Caco-2 (cell line): ENCODE measurements around the gene SUPT3H. TPM values are rescaled to one million over a fixed set of nuclear protein-coding genes. Genes with fewer than 3 reads are reported as not detected.
"Not testable (repeated sequence)": the region's sequence is repeated elsewhere in the genome, so short reads cannot be mapped to it uniquely, and the experiment has no call there.

Experiments
- BruUV-seq: library from RNA; stranded (reverse); fragments of 400-500 nt; replicated peaks from 2 replicates; lab custom pipeline; 2021; lab: Mats Ljungman, UMichigan
- CTCF ChIA-PET: fragments of 300-600 bp; sonication (Branson Sonifier 250); formaldehyde crosslinking; loops from one replicate; lab custom pipeline; 2022; ENCODE audit warnings: antibody characterized with exemption; lab: Charles Lee
- POLR2A ChIA-PET: fragments of 300-600 bp; sonication (Branson Sonifier 250); formaldehyde crosslinking; loops from one replicate; lab custom pipeline; 2022; ENCODE audit warnings: antibody characterized with exemption; lab: Charles Lee
- DNase-seq, 2 experiments: peaks; one replicate each; pipeline versions ENCODE4 v3.0.0 to v3.0.0-alpha.2; 2020 to 2022
- H3K27me3 ChIP-seq: replicated peaks from 2 replicates; pipeline ENCODE4 v1.6.0; 2011; ENCODE audit warnings: low read length; ENCODE audit not compliant: control insufficient read depth, insufficient read depth
- H3K36me3 ChIP-seq: 2 replicates; pipeline ENCODE4 v1.5.1; 2011; ENCODE audit warnings: low read length; ENCODE audit not compliant: control insufficient read depth, insufficient read depth
- H3K4me1 ChIP-seq: fragments of 250-450 bp; sonication (Bioruptor Pico); 2 replicates; pipeline ENCODE4 v1.5.1; 2020; ENCODE audit warnings: mild to moderate bottlenecking
- H3K4me3 ChIP-seq: 2 replicates; pipeline ENCODE4 v1.5.1; 2011; ENCODE audit warnings: low read depth, mild to moderate bottlenecking, control low read depth, low read length
- H3K9me3 ChIP-seq: fragments of 250-450 bp; sonication (Bioruptor Pico); 2 replicates; pipeline ENCODE4 v1.5.1; 2020; ENCODE audit warnings: mild to moderate bottlenecking, moderate library complexity
- H3K27ac Mint-ChIP-seq: one replicate; pipeline ENCODE4 v1.8.0; 2022; ENCODE audit warnings: mixed read lengths; ENCODE audit not compliant: unreplicated experiment
- H3K27me3 Mint-ChIP-seq: one replicate; pipeline ENCODE4 v1.8.0; 2022; ENCODE audit warnings: mixed read lengths; ENCODE audit not compliant: insufficient read depth, unreplicated experiment
- H3K36me3 Mint-ChIP-seq: one replicate; pipeline ENCODE4 v1.8.0; 2022; ENCODE audit warnings: mild to moderate bottlenecking, mixed read lengths; ENCODE audit not compliant: insufficient read depth, unreplicated experiment
- H3K4me1 Mint-ChIP-seq: one replicate; pipeline ENCODE4 v1.8.0; 2022; ENCODE audit warnings: low read depth, mixed read lengths; ENCODE audit not compliant: unreplicated experiment
- H3K4me3 Mint-ChIP-seq: one replicate; pipeline ENCODE4 v1.8.0; 2022; ENCODE audit warnings: mild to moderate bottlenecking, moderate library complexity, mixed read lengths; ENCODE audit not compliant: unreplicated experiment
- H3K9me3 Mint-ChIP-seq: one replicate; pipeline ENCODE4 v1.8.0; 2022; ENCODE audit warnings: mixed read lengths; ENCODE audit not compliant: unreplicated experiment
- CTCF ChIP-seq, 2 experiments: fragments of 200-600 bp in 1 of 2; IDR thresholded peaks; 1 replicate in 1 of 2; 2 replicates in 1 of 2; pipeline versions ENCODE4 v1.5.1 to v1.8.0; 2011 to 2022; ENCODE audit warnings: antibody characterized with exemption in 1 of 2, control low read depth in 1 of 2, inconsistent platforms in 1 of 2, low read depth in 1 of 2, low read length in 1 of 2, mild to moderate bottlenecking in 1 of 2, moderate library complexity in 1 of 2; ENCODE audit not compliant: insufficient read depth in 1 of 2, severe bottlenecking in 1 of 2, unreplicated experiment in 1 of 2
- intact Hi-C: fragments of 100-400 bp; cut with micrococcal nuclease; formaldehyde crosslinking; loops from one replicate; pipeline ENCODE4 v1.10.0; 2022; ENCODE audit not compliant: unreplicated experiment
- total RNA-seq: library from RNA; stranded (reverse); gene quantifications from 2 replicates; pipeline ENCODE4 v1.2.3, GENCODE V29; 2022

Gene SUPT3H
- total RNA-seq, 1 experiment from 2014 or later, result 13.2 TPM

GRCh38 chr6:44867571-44868334 is 510.0 kb downstream of the SUPT3H start:
- Mint-ChIP-seq H3K36me3 (no peaks in the 10 kb centered on the region), H3K4me1 (peaks cover 11% of the 10 kb centered on the region), H3K27me3 (no peaks in the 10 kb centered on the region), H3K27ac (no peak overlapping the region), H3K4me3 (no peak overlapping the region), H3K9me3 (peaks cover 9% of the 10 kb centered on the region)
- CTCF ChIA-PET, result no interaction called here
- intact Hi-C loops, result no loop called here
- Histone ChIP-seq H3K9me3 (no peaks in the 10 kb centered on the region), H3K36me3 (no peaks in the 10 kb centered on the region), H3K27me3 (no peaks in the 10 kb centered on the region), H3K4me3 (no peak overlapping the region), H3K4me1 (no peaks in the 10 kb centered on the region; the same call in 1 of the 2 replicates)
- POLR2A ChIA-PET, result no interaction called here
- TF ChIP-seq CTCF (IDR thresholded peaks at IDR 0.05; ENCODE audit: insufficient read depth in 1 of 2, low read depth in 1 of 2, low read length in 1 of 2, severe bottlenecking in 1 of 2, unreplicated experiment in 1 of 2), result no peak
- DNase-seq, result no peak
- BruUV-seq, result no TSS peak

- H3K27me3 ChIP-seq, H3K36me3 Mint-ChIP-seq, POLR2A ChIA-PET, intact Hi-C loops, H3K4me3 ChIP-seq, BruUV-seq, H3K27me3 Mint-ChIP-seq, H3K9me3 Mint-ChIP-seq, H3K9me3 ChIP-seq, CTCF ChIA-PET, H3K36me3 ChIP-seq, H3K4me3 Mint-ChIP-seq, H3K27ac Mint-ChIP-seq, DNase-seq, H3K4me1 ChIP-seq: not testable (repeated sequence)
- H3K4me1 Mint-ChIP-seq, result peaks cover 11% of the 10 kb centered on the region
Measured at GRCh38 chr6:44865184-44865583, 512.5 kb downstream of the SUPT3H start.

GRCh38 chr6:44859901-44860410 is 517.8 kb downstream of the SUPT3H start:
- no peaks in the 10 kb centered on the region for H3K27me3 ChIP-seq
- intact Hi-C loops, result no loop called here
- no peaks in the 10 kb centered on the region for H3K27me3 Mint-ChIP-seq
- H3K27ac Mint-ChIP-seq, result no peak overlapping the region
- H3K36me3 Mint-ChIP-seq, result no peaks in the 10 kb centered on the region
- no peaks in the 10 kb centered on the region for H3K36me3 ChIP-seq
- no peak overlapping the region for H3K4me3 Mint-ChIP-seq
- no peak for DNase-seq
- peaks cover 9% of the 10 kb centered on the region for H3K4me1 Mint-ChIP-seq
- ChIA-PET CTCF (no interaction called here), POLR2A (no interaction called here)
- TF ChIP-seq CTCF (IDR thresholded peaks at IDR 0.05; ENCODE audit: insufficient read depth in 1 of 2, low read depth in 1 of 2, low read length in 1 of 2, severe bottlenecking in 1 of 2, unreplicated experiment in 1 of 2), result no peak
- no TSS peak for BruUV-seq
- H3K9me3 Mint-ChIP-seq, result peaks cover 1% of the 10 kb centered on the region
- no peaks in the 10 kb centered on the region for H3K9me3 ChIP-seq
- no peaks in the 10 kb centered on the region; the same call in 1 of the 2 replicates for H3K4me1 ChIP-seq
- no peak overlapping the region for H3K4me3 ChIP-seq
